Vagina (tissue), 2 donors: ENCODE measurements around the gene ZNF541. TPM values are rescaled to one million over a fixed set of nuclear protein-coding genes. Genes with fewer than 3 reads are reported as not detected.

Experiments used
- DNase-seq, 2 donors: peaks; one replicate each; pipeline ENCODE4 v3.0.0-alpha.2; 2017; ENCODE audit errors: extremely low spot score in 2 of 2
- H3K27ac ChIP-seq: fragments of 200-600 bp; sonication (generic); one replicate; pipeline ENCODE4 v1.5.1; 2019
- H3K27me3 ChIP-seq: fragments of 200-600 bp; sonication (generic); one replicate; pipeline ENCODE4 v1.5.1; 2019
- H3K36me3 ChIP-seq, 2 donors: fragments of 200-600 bp; sonication (generic); one replicate each; pipeline ENCODE4 v1.5.1; 2017 to 2019
- H3K4me1 ChIP-seq: fragments of 200-600 bp; sonication (generic); one replicate; pipeline ENCODE4 v1.5.1; 2019
- H3K4me3 ChIP-seq, 2 donors: fragments of 200-600 bp; sonication (generic); 1 replicate in 1 of 2; 2 replicates in 1 of 2; pipeline ENCODE4 v1.5.1; 2016 to 2019
- H3K9me3 ChIP-seq: fragments of 200-600 bp; sonication (generic); one replicate; pipeline ENCODE4 v1.5.1; 2019
- CTCF ChIP-seq, 3 experiments: fragments of 450-650 bp in 2 of 3; fragments of 200-600 bp in 1 of 3; sonication (generic) in 1 of 3; IDR thresholded peaks; one replicate each; pipeline ENCODE4 v1.5.1; 2017 to 2019; ENCODE audit warnings: antibody characterized with exemption in 3 of 3, mild to moderate bottlenecking in 2 of 3, moderate library complexity in 2 of 3
- POLR2A ChIP-seq, 2 donors: fragments of 450-650 bp; IDR thresholded peaks; one replicate each; pipeline ENCODE4 v1.6.1; 2017; ENCODE audit warnings: antibody characterized with exemption in 2 of 2, mild to moderate bottlenecking in 2 of 2, moderate library complexity in 2 of 2
- POLR2AphosphoS5 ChIP-seq, 2 donors: sonication (generic); formaldehyde crosslinking; IDR thresholded peaks; one replicate each; pipeline ENCODE4 v1.9.0; 2017; ENCODE audit warnings: antibody characterized with exemption in 2 of 2, mild to moderate bottlenecking in 2 of 2, low read depth in 1 of 2; ENCODE audit not compliant: insufficient read depth in 1 of 2
- intact Hi-C: fragments of 100-400 bp; cut with DNase I; formaldehyde crosslinking; loops from one replicate; pipeline ENCODE4 v1.15.1; 2023
- total RNA-seq: library from RNA; depleted of rRNA; stranded (reverse); fragments of >200 nt; gene quantifications from one replicate; pipeline ENCODE4 v1.2.3, GENCODE V29; 2016

The ZNF541 gene
- total RNA-seq, result not detected

- H3K36me3 ChIP-seq, result no peaks in the 10 kb centered on the region
- no peak within 1 kb of the TSS for H3K27ac ChIP-seq
- TF ChIP-seq POLR2AphosphoS5 (IDR thresholded peaks at IDR 0.05; ENCODE audit: insufficient read depth in 1 of 2, low read depth in 1 of 2), result no peak
- no peak for TF ChIP-seq POLR2A (IDR thresholded peaks at IDR 0.05)
- H3K27me3 ChIP-seq, result no peaks in the 10 kb centered on the region
- no peaks in the 10 kb centered on the region for H3K9me3 ChIP-seq
- H3K4me3 ChIP-seq, result peak within 1 kb of the TSS; percentile 36 to 37
- peaks cover 9% of the 10 kb centered on the region for H3K4me1 ChIP-seq
- no peak for DNase-seq
- intact Hi-C loops, result no loop called here
Observed at GRCh38 chr19:47573071-47574026, at the start of gene ZNF541. TSS of gene ZNF541 (minus strand) at chr19:47573148. CDS start at chr19:47555856, 17,292 bp downstream.

GRCh38 chr19:47619763-47620162, 46.8 kb upstream of the ZNF541 start:
- no peak for TF ChIP-seq POLR2AphosphoS5 (IDR thresholded peaks at IDR 0.05; ENCODE audit: insufficient read depth in 1 of 2, low read depth in 1 of 2)
- TF ChIP-seq POLR2A (IDR thresholded peaks at IDR 0.05), result no peak
- TF ChIP-seq CTCF (IDR thresholded peaks at IDR 0.05), result no peak
- H3K4me3 ChIP-seq, result no peak overlapping the region
- no peaks in the 10 kb centered on the region for H3K36me3 ChIP-seq
- intact Hi-C loops, result no loop called here
- H3K4me1 ChIP-seq, result peaks cover 53% of the 10 kb centered on the region
- DNase-seq, result no peak
- H3K27me3 ChIP-seq, result no peaks in the 10 kb centered on the region
- no peaks in the 10 kb centered on the region for H3K9me3 ChIP-seq
- no peak overlapping the region for H3K27ac ChIP-seq

- H3K27me3 ChIP-seq, result no peaks in the 10 kb centered on the region
- H3K36me3 ChIP-seq, result no peaks in the 10 kb centered on the region
- no peak for TF ChIP-seq POLR2A (IDR thresholded peaks at IDR 0.05)
- peak in 1 of 2 donors; percentile 32 for TF ChIP-seq POLR2AphosphoS5 (IDR thresholded peaks at IDR 0.05; ENCODE audit: insufficient read depth in 1 of 2, low read depth in 1 of 2)
- no peak for TF ChIP-seq CTCF (IDR thresholded peaks at IDR 0.05)
- DNase-seq, result no peak
- H3K27ac ChIP-seq, result no peak overlapping the region
- H3K4me3 ChIP-seq, result no peak overlapping the region
- no peaks in the 10 kb centered on the region for H3K9me3 ChIP-seq
- H3K4me1 ChIP-seq, result peaks cover 50% of the 10 kb centered on the region
- intact Hi-C loops, result no loop called here
Observed at GRCh38 chr19:47618771-47619170, 45.8 kb upstream of the ZNF541 start.

GRCh38 chr19:47615714-47616113, 42.8 kb upstream of the ZNF541 start:
- intact Hi-C loops, result no loop called here

GRCh38 chr19:47615230-47615629, 42.3 kb upstream of the ZNF541 start:
- Histone ChIP-seq H3K27me3 (no peaks in the 10 kb centered on the region), H3K9me3 (no peaks in the 10 kb centered on the region), H3K36me3 (no peaks in the 10 kb centered on the region), H3K27ac (no peak overlapping the region), H3K4me1 (peaks cover 73% of the 10 kb centered on the region), H3K4me3 (no peak overlapping the region)
- TF ChIP-seq POLR2A (IDR thresholded peaks at IDR 0.05) (no peak), CTCF (IDR thresholded peaks at IDR 0.05) (no peak), POLR2AphosphoS5 (IDR thresholded peaks at IDR 0.05; ENCODE audit: insufficient read depth in 1 of 2, low read depth in 1 of 2) (no peak)
- intact Hi-C loops, result no loop called here
- no peak for DNase-seq

More at GRCh38 chr19:47615714-47616113, 42.8 kb upstream of the ZNF541 start:
- Histone ChIP-seq H3K27me3 (no peaks in the 10 kb centered on the region), H3K36me3 (no peaks in the 10 kb centered on the region), H3K9me3 (no peaks in the 10 kb centered on the region), H3K4me3 (no peak overlapping the region), H3K4me1 (peaks cover 69% of the 10 kb centered on the region), H3K27ac (no peak overlapping the region)
- no peak for TF ChIP-seq CTCF (IDR thresholded peaks at IDR 0.05)
- TF ChIP-seq POLR2A (IDR thresholded peaks at IDR 0.05), result no peak
- TF ChIP-seq POLR2AphosphoS5 (IDR thresholded peaks at IDR 0.05; ENCODE audit: insufficient read depth in 1 of 2, low read depth in 1 of 2), result no peak
- no peak for DNase-seq
